HepG2 (cell line): ENCODE results near the gene ORMDL3. TPM values are rescaled to one million over a fixed set of nuclear protein-coding genes. Genes with fewer than 3 reads are reported as not detected.

Experiments used
- E2F1 ChIP-seq: sonication (generic); formaldehyde crosslinking; IDR thresholded peaks from 2 replicates; pipeline ENCODE4 v1.5.0; 2020; ENCODE audit warnings: missing genetic modification reagents
- FOXC1 ChIP-seq: sonication (generic); formaldehyde crosslinking; IDR thresholded peaks from 2 replicates; pipeline ENCODE4 v1.8.0; 2022; ENCODE audit warnings: mild to moderate bottlenecking, missing genetic modification reagents, borderline replicate concordance
- HNF1B ChIP-seq: sonication (generic); formaldehyde crosslinking; IDR thresholded peaks from 2 replicates; pipeline ENCODE4 v1.5.1; 2020; ENCODE audit warnings: mild to moderate bottlenecking, moderate library complexity, missing genetic modification reagents
- MEIS2 ChIP-seq: sonication (generic); formaldehyde crosslinking; IDR thresholded peaks from 2 replicates; pipeline ENCODE4 v1.9.0; 2021; ENCODE audit warnings: mild to moderate bottlenecking, missing genetic modification reagents
- ONECUT2 ChIP-seq: sonication (generic); formaldehyde crosslinking; IDR thresholded peaks from 2 replicates; pipeline ENCODE4 v1.4.0; 2020; ENCODE audit warnings: missing genetic modification reagents
- PLRG1 ChIP-seq: fragments of 450-650 bp; conservative IDR thresholded peaks from 2 replicates; pipeline ENCODE4 v1.6.1; 2016
- SMARCE1 ChIP-seq: fragments of 450-650 bp; IDR thresholded peaks from 2 replicates; pipeline ENCODE4 v1.6.1; 2017; ENCODE audit warnings: borderline replicate concordance
- TBX2 ChIP-seq: sonication (generic); formaldehyde crosslinking; IDR thresholded peaks from 2 replicates; pipeline ENCODE4 v1.5.0; 2020; ENCODE audit warnings: missing genetic modification reagents, mild to moderate bottlenecking, borderline replicate concordance
- TEAD2 ChIP-seq: sonication (generic); formaldehyde crosslinking; IDR thresholded peaks from 2 replicates; pipeline ENCODE4 v1.9.0; 2021; ENCODE audit warnings: missing genetic modification reagents
- THAP7 ChIP-seq: sonication (generic); formaldehyde crosslinking; IDR thresholded peaks from 2 replicates; pipeline ENCODE4 v1.8.1; 2023; ENCODE audit warnings: mild to moderate bottlenecking, missing genetic modification reagents
- ZEB1 ChIP-seq: IDR thresholded peaks from 2 replicates; pipeline ENCODE4 v1.6.1; 2012; ENCODE audit warnings: mild to moderate bottlenecking, low read depth, inconsistent platforms; ENCODE audit not compliant: insufficient replicate concordance
- ZNF17 ChIP-seq: sonication (generic); formaldehyde crosslinking; IDR thresholded peaks from 2 replicates; pipeline ENCODE4 v1.5.0; 2020; ENCODE audit warnings: mild to moderate bottlenecking, missing genetic modification reagents
- ZNF281 ChIP-seq: sonication (generic); formaldehyde crosslinking; IDR thresholded peaks from 2 replicates; pipeline ENCODE4 v1.4.0; 2020; ENCODE audit warnings: missing genetic modification reagents, borderline replicate concordance
- ZNF460 ChIP-seq: sonication (generic); formaldehyde crosslinking; IDR thresholded peaks from 2 replicates; pipeline ENCODE4 v1.5.1; 2020; ENCODE audit warnings: missing genetic modification reagents, mild to moderate bottlenecking, borderline replicate concordance
- ZSCAN25 ChIP-seq: sonication (generic); formaldehyde crosslinking; IDR thresholded peaks from 2 replicates; pipeline ENCODE4 v1.8.0; 2022; ENCODE audit warnings: mild to moderate bottlenecking, missing genetic modification reagents
- ZSCAN5A ChIP-seq: sonication (generic); formaldehyde crosslinking; IDR thresholded peaks from 2 replicates; pipeline ENCODE4 v1.8.0; 2022; ENCODE audit warnings: mild to moderate bottlenecking, missing genetic modification reagents, borderline replicate concordance
- polyA plus RNA-seq, 8 experiments: library from polyadenylated mRNA; depleted of rRNA in 3 of 8; stranded (reverse) in 7 of 8; unstranded in 1 of 8; fragments of >200 nt; fragmentation: Illumina TruSeq in 4 of 8; extraction: Trizol in 4 of 8; gene quantifications; 2 replicates each; pipeline versions ENCODE4 v1.2.1 to v1.2.3, GENCODE V29; 2011 to 2016; ENCODE audit warnings: low read depth in 4 of 8, missing spikeins in 1 of 8, mixed read lengths in 1 of 8; ENCODE audit not compliant: insufficient read depth in 1 of 8
- total RNA-seq, 5 experiments: library from RNA; depleted of rRNA; stranded (reverse); fragments of >200 nt; fragmentation: Illumina TruSeq; extraction: Trizol; gene quantifications; 2 replicates each; pipeline ENCODE4 v1.2.3, GENCODE V29; 2016; ENCODE audit warnings: low read depth in 1 of 5
- TF ChIP-seq, protein P1 (sequence below): sonication (generic); formaldehyde crosslinking; conservative IDR thresholded peaks from 2 replicates; pipeline ENCODE4 v1.8.0; 2022; ENCODE audit warnings: mild to moderate bottlenecking, moderate library complexity, missing genetic modification reagents
- TF ChIP-seq, protein P2 (sequence below): IDR thresholded peaks from 2 replicates; pipeline ENCODE4 v1.6.1; 2016

ORMDL3 gene
- total and polyA plus RNA-seq, 2 of the 13 experiments (the other 11 are each of a cell fraction or from before 2014, with no cell fraction given) = 181 to 384 TPM

GRCh38 chr17:39926588-39927100, 757 bp downstream of the ORMDL3 start (continued):
- TF ChIP-seq, protein P1, sequence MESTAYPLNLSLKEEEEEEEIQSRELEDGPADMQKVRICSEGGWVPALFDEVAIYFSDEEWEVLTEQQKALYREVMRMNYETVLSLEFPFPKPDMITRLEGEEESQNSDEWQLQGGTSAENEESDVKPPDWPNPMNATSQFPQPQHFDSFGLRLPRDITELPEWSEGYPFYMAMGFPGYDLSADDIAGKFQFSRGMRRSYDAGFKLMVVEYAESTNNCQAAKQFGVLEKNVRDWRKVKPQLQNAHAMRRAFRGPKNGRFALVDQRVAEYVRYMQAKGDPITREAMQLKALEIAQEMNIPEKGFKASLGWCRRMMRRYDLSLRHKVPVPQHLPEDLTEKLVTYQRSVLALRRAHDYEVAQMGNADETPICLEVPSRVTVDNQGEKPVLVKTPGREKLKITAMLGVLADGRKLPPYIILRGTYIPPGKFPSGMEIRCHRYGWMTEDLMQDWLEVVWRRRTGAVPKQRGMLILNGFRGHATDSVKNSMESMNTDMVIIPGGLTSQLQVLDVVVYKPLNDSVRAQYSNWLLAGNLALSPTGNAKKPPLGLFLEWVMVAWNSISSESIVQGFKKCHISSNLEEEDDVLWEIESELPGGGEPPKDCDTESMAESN (CRISPR knock-in tag) = no peak
- no peak for TF ChIP-seq E2F1
- TF ChIP-seq SMARCE1 = no peak
- TF ChIP-seq MEIS2 (CRISPR knock-in tag) = no peak; the same call in 1 of the 2 replicates
- TF ChIP-seq ZNF460 (CRISPR knock-in tag) = no peak
- TF ChIP-seq ZSCAN25 (CRISPR knock-in tag) = peak; percentile 48; the same call in 1 of the 2 replicates
- TF ChIP-seq, protein P2, sequence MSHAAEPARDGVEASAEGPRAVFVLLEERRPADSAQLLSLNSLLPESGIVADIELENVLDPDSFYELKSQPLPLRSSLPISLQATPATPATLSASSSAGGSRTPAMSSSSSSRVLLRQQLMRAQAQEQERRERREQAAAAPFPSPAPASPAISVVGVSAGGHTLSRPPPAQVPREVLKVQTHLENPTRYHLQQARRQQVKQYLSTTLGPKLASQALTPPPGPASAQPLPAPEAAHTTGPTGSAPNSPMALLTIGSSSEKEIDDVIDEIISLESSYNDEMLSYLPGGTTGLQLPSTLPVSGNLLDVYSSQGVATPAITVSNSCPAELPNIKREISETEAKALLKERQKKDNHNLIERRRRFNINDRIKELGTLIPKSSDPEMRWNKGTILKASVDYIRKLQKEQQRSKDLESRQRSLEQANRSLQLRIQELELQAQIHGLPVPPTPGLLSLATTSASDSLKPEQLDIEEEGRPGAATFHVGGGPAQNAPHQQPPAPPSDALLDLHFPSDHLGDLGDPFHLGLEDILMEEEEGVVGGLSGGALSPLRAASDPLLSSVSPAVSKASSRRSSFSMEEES (CRISPR knock-in tag) = no peak
- peak; percentile 52; the same call in 1 of the 2 replicates for TF ChIP-seq HNF1B (CRISPR knock-in tag)
- TF ChIP-seq THAP7 (CRISPR knock-in tag) = 0 out of 2 replicates have a peak, but pooled peaks have one; percentile 12
- TF ChIP-seq ZSCAN5A = no peak
- TF ChIP-seq TBX2 (CRISPR knock-in tag) = peak; percentile 60
- TF ChIP-seq ONECUT2 (CRISPR knock-in tag) = no peak
- no peak for TF ChIP-seq PLRG1
- no peak for TF ChIP-seq ZNF17 (CRISPR knock-in tag)
- TF ChIP-seq FOXC1 (CRISPR knock-in tag) = 0 out of 2 replicates have a peak, but pooled peaks have one; percentile 34
- TF ChIP-seq ZNF281 = peak; percentile 97
- TF ChIP-seq TEAD2 (CRISPR knock-in tag) = no peak
- TF ChIP-seq ZEB1 = no peak
